Suprapubic skin (tissue), 4 donors: ENCODE results near the gene DOCK6. TPM values are rescaled to one million over a fixed set of nuclear protein-coding genes. Genes with fewer than 3 reads are reported as not detected.

Source experiments
- DNase-seq, 2 donors: peaks; one replicate each; pipeline ENCODE4 v3.0.0-alpha.2; 2019; ENCODE audit warnings: low spot score in 2 of 2
- H3K27ac ChIP-seq: fragments of 200-600 bp; sonication (generic); one replicate; pipeline ENCODE4 v1.5.1; 2019
- H3K27me3 ChIP-seq: fragments of 200-600 bp; sonication (generic); one replicate; pipeline ENCODE4 v1.5.1; 2019
- H3K36me3 ChIP-seq: fragments of 200-600 bp; sonication (generic); one replicate; pipeline ENCODE4 v1.5.1; 2019
- H3K4me1 ChIP-seq: fragments of 200-600 bp; sonication (generic); one replicate; pipeline ENCODE4 v1.5.1; 2019
- H3K4me3 ChIP-seq: fragments of 200-600 bp; sonication (generic); one replicate; pipeline ENCODE4 v1.5.1; 2019; ENCODE audit warnings: mild to moderate bottlenecking
- H3K9me3 ChIP-seq: fragments of 200-600 bp; sonication (generic); one replicate; pipeline ENCODE4 v1.5.1; 2019
- EP300 ChIP-seq: sonication (generic); formaldehyde crosslinking; IDR thresholded peaks from one replicate; pipeline ENCODE4 v1.6.1; 2017; ENCODE audit warnings: antibody characterized with exemption
- POLR2A ChIP-seq, 2 donors: fragments of 450-650 bp; IDR thresholded peaks; one replicate each; pipeline ENCODE4 v1.6.1; 2017; ENCODE audit warnings: antibody characterized with exemption in 2 of 2, mild to moderate bottlenecking in 2 of 2, moderate library complexity in 2 of 2
- POLR2AphosphoS5 ChIP-seq, 3 donors: sonication (generic); formaldehyde crosslinking; IDR thresholded peaks; one replicate each; pipeline ENCODE4 v1.6.1; 2017; ENCODE audit warnings: antibody characterized with exemption in 3 of 3
- WGBS: methylation state at CpG from one replicate; pipeline ENCODE4 v1.1.5; 2018; 5-methylcytosine and 5-hydroxymethylcytosine counted together
- total RNA-seq, 4 donors: library from RNA; depleted of rRNA; stranded (reverse); fragments of >200 nt; gene quantifications; one replicate each; pipeline ENCODE4 v1.1.0, GENCODE V29; 2016
- TF ChIP-seq, protein P1 (sequence below), 2 donors: fragments of 200-600 bp in 1 of 2; fragments of 450-650 bp in 1 of 2; sonication (generic) in 1 of 2; IDR thresholded peaks; one replicate each; pipeline ENCODE4 v1.5.1; 2016 to 2019; ENCODE audit warnings: antibody characterized with exemption in 2 of 2, mild to moderate bottlenecking in 1 of 2, moderate library complexity in 1 of 2

Gene DOCK6
- total RNA-seq, 4 donors from 2014 or later = 69.7 to 188 (median 98.3) TPM

DNA sequence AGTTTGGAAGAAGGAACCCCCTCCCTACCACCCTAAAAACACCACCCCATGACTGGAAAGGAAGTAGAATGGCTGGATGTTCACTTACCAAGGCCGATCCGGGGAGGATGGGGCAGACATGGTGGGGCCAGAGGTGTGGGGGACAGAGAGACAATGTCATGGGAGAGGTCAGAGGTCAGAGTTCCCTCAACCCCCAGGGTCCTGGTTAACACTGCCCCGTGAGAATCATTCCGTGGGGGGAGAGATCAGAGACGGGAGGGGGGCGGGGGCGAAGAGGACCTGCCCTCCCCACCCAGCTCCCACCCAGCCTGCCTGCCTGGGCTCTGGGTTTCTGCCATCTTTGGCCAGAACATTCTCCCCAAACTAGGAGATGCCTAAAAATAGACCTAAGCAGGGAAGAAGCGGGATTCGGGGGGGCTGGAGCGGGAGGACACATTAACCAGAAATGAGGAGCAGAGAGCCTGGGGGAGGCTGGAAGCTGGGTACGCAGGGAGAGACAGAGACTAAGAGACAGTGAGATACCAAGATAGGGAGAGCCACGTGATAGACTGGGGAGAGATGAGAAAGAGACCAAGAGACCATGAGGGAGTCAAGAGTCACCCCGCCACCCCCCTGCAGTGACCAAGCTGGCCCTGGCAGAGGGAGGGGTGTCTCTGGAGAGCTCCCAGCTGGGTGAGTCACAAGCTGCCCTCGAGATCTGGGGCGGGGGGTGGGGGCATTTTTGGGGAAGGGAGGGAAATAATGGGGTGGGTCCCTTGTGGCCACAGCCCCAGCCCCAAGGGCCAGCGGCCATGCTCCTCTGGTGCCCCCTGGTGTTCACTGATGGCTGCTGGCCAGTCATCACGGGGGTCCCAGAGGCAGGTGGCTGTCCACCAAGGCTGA, 58.9 kb downstream of the DOCK6 start:
- Histone ChIP-seq H3K9me3 (no peaks in the 10 kb centered on the region), H3K36me3 (peaks cover 38% of the 10 kb centered on the region), H3K27ac (peak overlapping the region; percentile 73), H3K4me1 (peaks cover 33% of the 10 kb centered on the region), H3K4me3 (no peak overlapping the region), H3K27me3 (no peaks in the 10 kb centered on the region)
- no peak for TF ChIP-seq EP300
- TF ChIP-seq, protein P1, sequence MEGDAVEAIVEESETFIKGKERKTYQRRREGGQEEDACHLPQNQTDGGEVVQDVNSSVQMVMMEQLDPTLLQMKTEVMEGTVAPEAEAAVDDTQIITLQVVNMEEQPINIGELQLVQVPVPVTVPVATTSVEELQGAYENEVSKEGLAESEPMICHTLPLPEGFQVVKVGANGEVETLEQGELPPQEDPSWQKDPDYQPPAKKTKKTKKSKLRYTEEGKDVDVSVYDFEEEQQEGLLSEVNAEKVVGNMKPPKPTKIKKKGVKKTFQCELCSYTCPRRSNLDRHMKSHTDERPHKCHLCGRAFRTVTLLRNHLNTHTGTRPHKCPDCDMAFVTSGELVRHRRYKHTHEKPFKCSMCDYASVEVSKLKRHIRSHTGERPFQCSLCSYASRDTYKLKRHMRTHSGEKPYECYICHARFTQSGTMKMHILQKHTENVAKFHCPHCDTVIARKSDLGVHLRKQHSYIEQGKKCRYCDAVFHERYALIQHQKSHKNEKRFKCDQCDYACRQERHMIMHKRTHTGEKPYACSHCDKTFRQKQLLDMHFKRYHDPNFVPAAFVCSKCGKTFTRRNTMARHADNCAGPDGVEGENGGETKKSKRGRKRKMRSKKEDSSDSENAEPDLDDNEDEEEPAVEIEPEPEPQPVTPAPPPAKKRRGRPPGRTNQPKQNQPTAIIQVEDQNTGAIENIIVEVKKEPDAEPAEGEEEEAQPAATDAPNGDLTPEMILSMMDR (IDR thresholded peaks at IDR 0.05) = peak; percentile 63 to 78
- TF ChIP-seq POLR2AphosphoS5 (IDR thresholded peaks at IDR 0.05) = peak in 1 of 3 donors; percentile 53
- WGBS = 41% methylated on average over 16 of the region's 17 CpGs
- peak; percentile 86 to 89 for DNase-seq

DNA sequence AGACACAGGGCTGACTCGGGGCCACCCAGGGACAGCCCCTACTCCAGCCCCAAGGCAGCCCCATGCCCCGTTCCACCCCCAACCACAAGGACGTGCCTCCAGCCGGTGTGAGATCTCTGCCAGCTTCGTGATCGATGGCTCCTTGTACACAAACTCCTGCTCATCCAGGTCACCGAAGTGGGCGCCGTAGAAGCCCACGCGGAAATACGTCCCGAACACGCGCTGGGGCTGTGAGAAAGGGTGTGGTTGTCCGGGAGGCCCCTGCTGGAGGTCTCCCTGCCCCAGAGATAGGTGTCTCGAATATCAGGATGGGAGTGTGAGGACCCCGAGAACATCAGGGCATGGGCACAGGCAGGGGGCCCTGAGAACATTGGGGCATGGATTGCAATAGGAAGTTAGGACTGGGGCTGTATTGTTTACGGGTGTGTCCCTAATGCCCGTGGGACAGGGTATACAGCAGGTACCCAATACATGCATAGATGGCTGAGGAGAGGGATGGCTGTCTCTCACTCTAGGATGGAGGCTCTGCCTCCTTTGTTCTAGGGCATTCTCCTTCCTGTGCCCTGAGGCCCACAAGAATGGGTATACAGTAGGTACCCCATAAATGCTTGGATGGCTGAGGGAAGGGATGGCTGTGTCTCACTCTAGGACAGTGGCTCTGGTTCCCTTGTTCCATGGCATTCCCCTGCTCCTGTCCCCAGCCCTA, 59.7 kb downstream of the DOCK6 start:
- H3K4me3 ChIP-seq = no peak overlapping the region
- no peak for DNase-seq
- no peaks in the 10 kb centered on the region for H3K27me3 ChIP-seq
- TF ChIP-seq POLR2A (IDR thresholded peaks at IDR 0.05) = no peak
- TF ChIP-seq POLR2AphosphoS5 (IDR thresholded peaks at IDR 0.05) = no peak
- TF ChIP-seq, protein P1 (IDR thresholded peaks at IDR 0.05) = no peak
- TF ChIP-seq EP300 = no peak
- H3K36me3 ChIP-seq = peaks cover 33% of the 10 kb centered on the region
- no peaks in the 10 kb centered on the region for H3K9me3 ChIP-seq
- peak overlapping the region; percentile 73 for H3K27ac ChIP-seq
- peaks cover 41% of the 10 kb centered on the region for H3K4me1 ChIP-seq
- 87% methylated on average over 20 of the region's 20 CpGs for WGBS

DNA sequence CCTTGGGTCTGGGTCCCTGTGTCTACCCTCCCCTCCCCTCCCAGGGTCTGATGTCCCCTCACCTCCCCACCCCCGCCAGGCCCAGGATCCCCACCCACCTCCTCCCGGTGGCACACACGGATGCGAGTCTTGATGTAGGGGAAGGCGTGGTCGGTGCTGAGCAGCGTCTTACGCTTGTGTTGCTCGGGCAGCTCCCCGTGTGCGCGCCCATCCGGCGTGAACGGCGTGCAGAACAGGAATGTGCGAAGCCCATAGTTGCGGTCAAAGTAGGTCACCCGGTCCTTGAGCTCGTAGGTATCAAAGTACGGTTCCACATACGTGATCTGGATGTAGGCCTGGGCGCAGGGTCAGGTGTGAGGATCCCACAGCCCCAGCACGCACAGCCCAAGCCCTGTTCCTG, 60.5 kb downstream of the DOCK6 start:
- Histone ChIP-seq H3K36me3 (peaks cover 25% of the 10 kb centered on the region), H3K4me1 (peaks cover 44% of the 10 kb centered on the region), H3K27me3 (no peaks in the 10 kb centered on the region), H3K27ac (no peak overlapping the region), H3K4me3 (no peak overlapping the region), H3K9me3 (no peaks in the 10 kb centered on the region)
- WGBS = 96% methylated on average over 22 of the region's 24 CpGs
- no peak for DNase-seq
- no peak for TF ChIP-seq EP300

DNA sequence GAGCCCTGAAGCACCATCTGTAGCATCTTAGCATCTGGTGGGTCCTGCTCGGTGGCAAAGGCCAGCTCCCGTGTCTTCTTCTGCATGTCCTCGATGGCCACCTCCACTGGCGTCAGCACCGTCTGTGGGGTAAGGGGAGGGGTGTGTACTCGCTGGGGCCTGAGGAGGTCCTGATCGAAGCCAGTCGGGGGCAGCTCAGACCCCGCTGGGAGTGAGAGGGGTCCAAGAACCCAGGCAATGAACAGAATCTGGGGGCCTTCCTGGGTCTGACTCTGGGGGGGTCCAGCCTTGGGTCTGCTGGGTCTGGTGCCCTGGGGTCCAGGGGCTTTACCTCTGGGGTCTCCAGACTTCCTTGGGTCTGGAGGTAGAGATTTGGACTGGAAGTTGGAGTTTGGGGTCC, 61.4 kb downstream of the DOCK6 start:
- Histone ChIP-seq H3K4me3 (no peak overlapping the region), H3K27ac (no peak overlapping the region), H3K36me3 (peaks cover 24% of the 10 kb centered on the region), H3K4me1 (peaks cover 53% of the 10 kb centered on the region), H3K9me3 (no peaks in the 10 kb centered on the region), H3K27me3 (no peaks in the 10 kb centered on the region)
- WGBS = 89% methylated on average over 7 of the region's 9 CpGs
- DNase-seq = no peak
- TF ChIP-seq POLR2AphosphoS5 (IDR thresholded peaks at IDR 0.05) (no peak), POLR2A (IDR thresholded peaks at IDR 0.05) (no peak), EP300 (no peak)
- TF ChIP-seq, protein P1 (IDR thresholded peaks at IDR 0.05) = no peak

DNA sequence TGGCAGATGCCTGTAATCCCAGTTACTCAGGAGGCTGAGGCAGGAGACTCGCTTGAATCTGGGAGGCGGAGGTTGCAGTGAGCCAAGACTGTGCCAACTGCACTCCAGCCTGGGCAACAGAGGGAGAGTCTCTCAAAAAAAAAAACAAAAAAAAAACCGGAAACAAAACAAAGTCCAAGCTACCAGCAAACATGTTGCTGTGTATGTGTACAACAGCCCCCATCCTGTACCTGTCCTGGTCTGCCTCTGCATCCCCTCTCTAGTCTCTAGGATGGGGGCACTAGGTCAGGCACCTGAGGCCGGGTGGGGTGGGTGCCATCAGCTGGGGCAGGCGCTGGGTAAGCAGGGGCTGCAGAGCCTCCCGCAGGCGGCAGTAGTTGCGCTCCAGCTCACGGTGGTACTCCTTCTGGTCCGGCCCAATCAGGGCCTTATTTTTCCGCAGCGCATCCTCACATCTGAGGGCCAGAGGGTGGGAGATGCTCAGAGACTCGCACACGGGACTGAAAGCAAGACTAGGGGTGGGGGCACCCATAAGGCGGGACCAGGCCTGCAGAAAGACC, 62.2 kb downstream of the DOCK6 start:
- 85% methylated on average over 15 of the region's 15 CpGs for WGBS
- Histone ChIP-seq H3K4me3 (no peak overlapping the region), H3K36me3 (peaks cover 24% of the 10 kb centered on the region), H3K4me1 (peaks cover 58% of the 10 kb centered on the region), H3K27ac (no peak overlapping the region), H3K27me3 (no peaks in the 10 kb centered on the region), H3K9me3 (no peaks in the 10 kb centered on the region)
- TF ChIP-seq POLR2AphosphoS5 (IDR thresholded peaks at IDR 0.05) = no peak
- no peak for TF ChIP-seq EP300
- TF ChIP-seq, protein P1 (IDR thresholded peaks at IDR 0.05) = no peak
- TF ChIP-seq POLR2A (IDR thresholded peaks at IDR 0.05) = no peak
- DNase-seq = no peak
